Activated CD4-positive, CD25-positive, alpha-beta regulatory T cell treated with anti-CD3 and anti-CD28 coated beads, Interleukin-2, amount 50 U/mL, for 24 hours (primary cell): ENCODE data around the gene FKBP5.
A peak's percentile ranks its signal among the peaks of the same experiment; 100 is the strongest.
"Not testable (repeated sequence)": the region's sequence is repeated elsewhere in the genome, so short reads cannot be mapped to it uniquely, and the experiment has no call there.

Experiments
- ATAC-seq, 2 donors: fragments of 150-1000 bp; cut with Tn5 transposase; one replicate each; pipeline ENCODE4 v1.10.0; 2021; ENCODE audit warnings: mild to moderate bottlenecking in 1 of 2, moderate library complexity in 1 of 2

FKBP5 gene

GRCh38 chr6:35690006-35690405 is 1.3 kb upstream of the FKBP5 start:
- not testable (repeated sequence) for ATAC-seq

GRCh38 chr6:35687658-35688604 is 784 bp downstream of the FKBP5 start:
- peak; percentile 50 to 52 for ATAC-seq

GRCh38 chr6:35686873-35687555 is 1.7 kb downstream of the FKBP5 start:
- no peak for ATAC-seq

- ATAC-seq: no peak
Measured at GRCh38 chr6:35686436-35686835, 2.3 kb downstream of the FKBP5 start.

- no peak for ATAC-seq
Measured at GRCh38 chr6:35683267-35683666, 5.4 kb downstream of the FKBP5 start.

GRCh38 chr6:35681298-35681697 is 7.4 kb downstream of the FKBP5 start:
- ATAC-seq: peak; percentile 80 to 87

GRCh38 chr6:35679399-35679798 is 9.3 kb downstream of the FKBP5 start:
- ATAC-seq: no peak

- no peak for ATAC-seq
Measured at GRCh38 chr6:35678814-35679213, 9.9 kb downstream of the FKBP5 start.

- no peak for ATAC-seq
Measured at GRCh38 chr6:35678021-35678654, 10.6 kb downstream of the FKBP5 start.

GRCh38 chr6:35677456-35677855 is 11.3 kb downstream of the FKBP5 start:
- no peak for ATAC-seq

- no peak for ATAC-seq
Measured at GRCh38 chr6:35675871-35676459, 12.8 kb downstream of the FKBP5 start.

GRCh38 chr6:35674594-35674993 is 14.1 kb downstream of the FKBP5 start:
- no peak for ATAC-seq

- ATAC-seq: no peak
Measured at GRCh38 chr6:35673755-35674154, 15.0 kb downstream of the FKBP5 start.

GRCh38 chr6:35673284-35673666 is 15.4 kb downstream of the FKBP5 start:
- not testable (repeated sequence) for ATAC-seq

GRCh38 chr6:35670453-35670852 is 18.3 kb downstream of the FKBP5 start:
- ATAC-seq: not testable (repeated sequence)

GRCh38 chr6:35669451-35670045 is 19.2 kb downstream of the FKBP5 start:
- ATAC-seq: no peak

- peak in 1 of 2 donors; percentile 33 for ATAC-seq
Measured at GRCh38 chr6:35668744-35669450, 19.8 kb downstream of the FKBP5 start.

GRCh38 chr6:35668096-35668495 is 20.6 kb downstream of the FKBP5 start:
- no peak for ATAC-seq

GRCh38 chr6:35665573-35665972 is 23.1 kb downstream of the FKBP5 start:
- ATAC-seq: peak; percentile 71 to 72

GRCh38 chr6:35664945-35665344 is 23.8 kb downstream of the FKBP5 start:
- ATAC-seq: peak; percentile 30 to 50

- peak; percentile 60 to 68 for ATAC-seq
Measured at GRCh38 chr6:35663447-35664235, 25.1 kb downstream of the FKBP5 start.
